GM21529 (cell line): ENCODE measurements around the gene ZNF112.
"Not testable (repeated sequence)": the region's sequence is repeated elsewhere in the genome, so short reads cannot be mapped to it uniquely, and the experiment has no call there.

Experiments
- ATAC-seq: cut with Tn5 transposase; IDR thresholded peaks from one replicate; pipeline ENCODE4 v1.9.1; 2021; ENCODE audit not compliant: unreplicated experiment

The ZNF112 gene

DNA sequence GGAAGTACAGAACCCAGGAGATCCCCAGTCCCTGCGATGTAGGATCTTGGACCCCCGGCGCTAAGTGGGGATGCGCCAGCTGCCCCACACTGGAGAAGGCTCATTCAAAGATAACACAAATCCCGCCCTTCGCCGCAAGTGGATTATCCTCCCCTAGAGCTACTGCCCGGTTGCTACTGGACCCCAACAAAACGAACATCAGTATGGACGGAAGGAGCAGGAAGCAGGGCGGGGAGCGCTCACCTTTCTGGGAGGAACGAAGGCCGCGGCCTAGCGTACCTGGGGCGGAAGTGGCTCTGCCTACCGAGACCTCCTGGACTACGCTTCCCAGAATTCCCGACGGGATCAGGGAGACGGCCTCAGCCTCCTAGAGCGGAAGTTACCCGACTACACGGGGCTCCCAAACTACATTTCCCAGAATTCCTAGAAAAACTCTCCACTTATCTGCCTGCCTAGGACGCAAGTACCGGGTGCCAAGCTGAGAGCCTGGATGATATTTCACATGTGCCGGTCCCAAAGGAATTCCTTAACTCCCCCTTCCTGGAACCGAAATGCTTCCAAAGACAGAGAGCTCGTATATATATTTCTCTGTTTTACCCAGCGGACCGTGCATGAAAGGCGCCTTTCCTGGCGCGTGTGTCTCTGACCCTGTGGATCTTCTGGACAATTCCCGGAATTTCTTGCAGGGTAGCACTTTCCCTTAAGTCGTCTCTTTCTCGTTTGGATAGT, at the start of gene ZNF112:
Gene ZNF112 (minus strand): TSS at position 298 of the 729 bp plus-strand sequence. CDS start 16,141 bp downstream, outside the sequence.
- ATAC-seq = no peak

GRCh38 chr19:44401139-44402115, 44.9 kb upstream of the ZNF112 start, which contains the start of gene ZNF285:
Gene ZNF285 (minus strand): TSS chr19:44401608. CDS start chr19:44397213, 4,395 bp downstream.
- ATAC-seq = peak; percentile 76

DNA sequence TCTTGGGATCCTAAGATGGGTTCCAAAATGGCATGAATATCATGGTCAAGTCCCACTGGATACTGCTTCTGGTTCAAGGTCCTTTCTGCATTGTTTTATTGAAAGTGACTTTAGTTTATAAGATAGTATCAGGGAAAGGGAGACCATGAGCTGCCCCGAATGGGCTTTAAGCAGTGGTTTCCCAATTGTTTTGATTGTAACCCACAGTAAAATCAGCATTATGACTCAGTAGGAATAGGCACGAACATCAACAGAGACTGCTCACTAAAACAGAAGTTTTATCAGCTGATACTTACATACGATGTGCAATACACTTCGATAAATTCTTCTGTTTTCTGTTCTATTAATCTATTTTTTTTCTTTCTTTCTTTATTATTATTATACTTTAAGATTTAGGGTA, 32.8 kb upstream of the ZNF112 start:
- not testable (repeated sequence) for ATAC-seq

DNA sequence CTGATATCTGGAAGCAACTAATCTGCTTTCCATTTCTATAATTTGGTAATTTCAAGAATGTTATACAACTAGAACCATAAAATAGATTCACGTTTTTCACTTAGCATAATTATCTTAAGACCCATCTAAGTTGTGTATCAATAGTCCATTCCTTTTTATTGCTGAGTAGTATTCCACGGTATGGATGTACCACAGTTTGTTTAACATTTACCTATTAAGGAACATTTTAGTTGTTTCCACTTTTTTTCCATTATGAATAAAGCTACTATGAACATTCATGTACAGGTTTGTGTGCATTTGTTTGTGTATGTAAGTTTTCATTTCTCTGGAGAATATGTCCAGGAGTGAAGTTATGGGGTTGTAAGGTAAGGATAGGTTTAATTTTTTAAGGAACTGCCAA, 18.3 kb upstream of the ZNF112 start:
- ATAC-seq = no peak

GRCh38 chr19:44371815-44372480, 15.5 kb upstream of the ZNF112 start:
- no peak for ATAC-seq

- ATAC-seq = no peak
Observed at GRCh38 chr19:44367024-44367423, 10.5 kb upstream of the ZNF112 start.

DNA sequence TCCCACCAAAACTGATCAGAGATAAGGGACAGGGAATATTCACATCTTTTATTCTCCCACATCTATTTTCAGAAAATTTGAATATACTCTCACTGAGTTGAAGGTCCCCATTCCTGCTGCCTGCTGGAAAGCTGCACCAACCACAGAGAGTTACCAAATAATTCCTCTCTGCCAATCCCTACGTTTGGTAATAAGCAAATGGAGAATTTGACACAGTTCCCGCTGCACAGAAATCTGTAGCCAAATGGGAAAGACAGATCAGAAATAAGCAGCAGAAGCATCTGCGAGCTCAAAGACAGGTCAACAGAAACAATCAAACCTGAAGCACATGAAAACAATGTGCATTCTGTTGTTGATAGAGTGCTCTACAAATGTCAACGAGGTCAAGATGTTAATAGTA, 9.9 kb downstream of the ZNF112 start:
- ATAC-seq = no peak

GRCh38 chr19:44345959-44346358, 10.5 kb downstream of the ZNF112 start:
- no peak for ATAC-seq

DNA sequence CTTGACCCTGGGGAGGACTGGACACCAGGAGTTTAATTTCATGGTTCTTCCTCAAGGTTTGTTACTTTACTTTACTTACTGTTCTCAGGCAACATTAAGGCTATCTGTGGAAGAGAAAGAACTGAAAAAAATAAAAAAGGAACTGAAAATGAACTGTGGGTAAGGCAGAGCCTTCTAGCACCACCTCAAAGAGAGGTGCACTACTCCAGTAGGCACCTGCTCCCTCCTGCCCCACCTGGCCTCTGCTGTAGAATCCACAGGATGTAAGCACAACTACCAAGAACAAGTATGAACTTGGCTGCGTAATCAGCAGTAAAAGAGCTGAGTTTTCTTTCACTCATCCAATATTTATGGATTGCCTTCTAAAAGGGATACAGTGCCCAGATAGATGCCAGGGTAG, 12.2 kb downstream of the ZNF112 start:
- no peak for ATAC-seq

- no peak for ATAC-seq
Observed at GRCh38 chr19:44341794-44342193, 14.7 kb downstream of the ZNF112 start.

GRCh38 chr19:44334639-44335038, 21.8 kb downstream of the ZNF112 start:
- not testable (repeated sequence) for ATAC-seq

DNA sequence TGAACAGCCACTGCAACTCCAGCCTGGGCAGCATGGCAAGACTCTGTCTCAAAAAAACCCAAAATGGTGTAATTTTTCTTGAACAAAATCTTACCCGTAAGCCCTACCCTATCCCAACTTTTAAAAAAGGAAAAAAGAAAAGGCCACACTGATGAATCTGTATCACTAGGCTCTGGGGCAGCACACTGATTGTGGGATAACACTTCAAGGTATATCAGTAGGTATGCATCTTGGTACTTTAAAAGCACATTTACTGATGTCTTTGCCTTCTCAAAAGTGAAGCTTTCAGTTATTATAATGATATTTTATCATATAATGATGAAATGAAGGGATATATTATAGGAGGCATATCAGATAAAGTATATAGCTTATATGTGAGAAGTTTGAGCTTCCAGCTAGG, 24.3 kb downstream of the ZNF112 start:
- ATAC-seq = no peak

DNA sequence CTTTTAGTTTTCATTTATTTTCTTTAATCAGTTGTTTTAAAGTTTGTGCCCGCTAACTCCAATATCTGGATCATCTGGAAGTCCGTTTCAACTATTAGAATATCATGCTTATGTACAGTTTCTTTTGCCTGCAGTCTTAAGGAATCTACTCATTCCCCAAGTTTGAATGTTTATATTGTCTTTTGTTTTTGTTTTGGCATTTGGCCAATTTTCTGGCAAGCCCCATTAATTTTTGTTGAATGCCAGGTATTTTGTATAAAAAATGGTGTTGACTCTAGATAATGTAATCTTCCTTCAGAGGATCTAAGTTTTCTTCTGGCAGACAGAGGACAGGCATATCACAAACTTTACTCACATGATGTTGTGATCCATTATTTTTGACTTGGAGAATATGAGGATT, 40.6 kb downstream of the ZNF112 start:
- no peak for ATAC-seq

- ATAC-seq = no peak
Observed at GRCh38 chr19:44313231-44313630, 43.2 kb downstream of the ZNF112 start.

DNA sequence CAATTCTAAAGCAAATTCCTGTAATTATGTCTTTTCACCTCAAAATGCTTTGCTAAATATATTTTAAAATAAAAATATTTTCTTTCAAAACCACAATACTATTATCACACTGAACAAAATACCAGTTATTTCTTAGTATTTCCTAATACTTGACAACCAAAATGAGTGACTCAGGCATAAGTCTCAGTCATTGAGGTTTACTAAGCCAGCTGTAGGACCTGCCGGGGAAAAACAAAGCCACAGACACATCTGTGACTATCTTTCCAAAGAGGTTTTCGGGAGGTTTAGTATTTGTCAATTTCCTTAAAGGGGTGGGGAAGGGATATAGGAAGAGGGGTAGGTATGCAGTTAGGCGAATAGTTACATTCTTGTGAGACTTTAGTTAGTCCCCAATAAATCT, 48.5 kb downstream of the ZNF112 start:
- no peak for ATAC-seq

DNA sequence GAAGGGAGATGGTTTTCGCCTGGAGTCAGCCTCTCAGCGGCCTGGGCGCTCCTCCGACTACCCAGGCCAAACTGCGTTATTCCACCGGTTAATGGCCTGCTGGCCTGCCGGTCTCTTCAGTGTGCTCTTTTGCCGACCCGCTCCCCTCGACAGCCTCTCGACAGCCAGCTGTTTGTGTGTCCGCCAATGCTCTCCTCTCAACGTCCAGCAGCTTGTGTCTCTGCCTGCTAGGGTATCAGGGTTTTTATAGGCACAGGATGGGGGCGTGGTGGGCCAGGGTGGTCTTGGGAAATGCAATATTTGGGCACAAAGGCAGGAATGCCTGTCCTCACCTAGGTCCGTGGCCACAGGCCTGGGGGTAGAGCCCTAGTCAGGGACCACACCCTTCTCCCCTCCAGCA, 50.2 kb downstream of the ZNF112 start:
- no peak for ATAC-seq

DNA sequence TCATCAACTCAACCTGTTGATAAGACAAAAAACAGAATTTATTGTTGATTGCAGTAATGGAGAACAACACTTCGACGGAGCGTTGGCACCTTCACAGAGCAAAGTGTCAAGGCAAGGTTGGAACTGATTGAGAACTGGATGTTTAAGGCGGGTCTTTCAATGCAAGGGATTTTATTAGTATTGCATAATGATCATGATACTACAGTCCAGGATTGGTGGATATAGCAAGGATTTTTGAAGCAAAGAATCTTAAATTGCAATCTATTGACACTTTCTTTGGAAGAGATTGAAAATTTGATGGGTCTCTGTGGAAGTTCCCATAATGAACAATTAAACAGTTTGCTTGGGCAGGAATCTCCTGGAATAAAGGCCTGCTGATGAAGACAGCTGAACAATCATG, 51.0 kb downstream of the ZNF112 start:
- ATAC-seq = no peak

DNA sequence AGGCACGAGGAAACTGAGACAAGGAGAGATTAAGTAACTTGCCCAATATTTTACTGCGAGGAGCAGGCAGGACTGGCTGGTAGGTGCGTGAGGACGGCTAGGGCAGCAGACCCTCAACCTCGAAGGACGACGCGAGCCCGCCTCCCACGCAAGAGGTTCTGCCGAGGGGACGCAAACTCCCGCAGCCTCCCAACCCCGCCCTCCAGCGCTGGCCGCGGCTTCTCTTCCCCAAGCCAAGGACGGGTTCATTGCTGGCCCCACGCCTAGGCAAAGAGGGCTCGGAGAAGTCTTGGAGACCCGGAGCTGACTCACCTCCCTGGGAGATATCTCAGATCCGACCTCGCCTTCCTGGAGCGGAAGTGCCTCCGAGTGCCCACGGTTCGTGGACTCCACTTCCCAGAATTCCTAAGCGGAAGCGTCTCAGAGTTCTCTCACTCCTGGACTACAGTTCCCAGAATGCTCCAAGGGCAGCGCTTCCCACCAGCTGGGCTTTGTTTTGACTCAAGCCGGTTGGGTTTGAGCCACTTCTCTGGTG, 51.8 kb downstream of the ZNF112 start, which contains the start of gene ZNF235:
Gene ZNF235 (minus strand): TSS at position 367 of the 535 bp plus-strand sequence. CDS start 1,621 bp downstream, outside the sequence.
- peak; percentile 92 for ATAC-seq

DNA sequence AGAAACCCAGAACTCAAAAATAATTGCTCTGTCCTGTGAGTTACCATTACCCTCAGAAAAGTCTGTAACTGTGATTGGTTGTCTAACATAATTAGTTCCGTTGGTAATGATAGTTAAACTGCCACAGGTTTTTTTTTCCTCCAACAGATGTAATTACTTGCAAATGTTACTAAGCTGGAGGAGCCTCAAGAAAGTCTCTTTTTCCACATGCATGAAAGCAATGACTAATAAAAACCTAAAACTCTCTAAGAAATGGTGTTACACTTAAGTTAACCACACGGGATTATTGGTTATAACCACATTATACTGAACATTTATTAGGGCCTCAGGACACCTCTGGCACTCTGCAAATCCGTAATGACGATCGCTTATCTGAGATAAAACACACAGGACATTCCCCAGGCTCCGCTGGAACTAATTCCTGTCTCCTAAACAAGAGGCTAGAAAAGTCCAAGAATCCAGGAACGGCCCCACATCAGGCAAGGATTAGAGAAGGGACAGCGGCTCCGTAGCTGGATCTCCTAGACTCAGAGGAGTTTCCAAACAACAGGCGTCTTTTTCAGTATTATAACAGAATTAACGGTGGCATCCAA, 52.4 kb downstream of the ZNF112 start:
- no peak for ATAC-seq

- no peak for ATAC-seq
Observed at GRCh38 chr19:44303320-44303719, 53.2 kb downstream of the ZNF112 start.
